ENCODE measurements around the gene LMTK3.

LMTK3 gene

DNA sequence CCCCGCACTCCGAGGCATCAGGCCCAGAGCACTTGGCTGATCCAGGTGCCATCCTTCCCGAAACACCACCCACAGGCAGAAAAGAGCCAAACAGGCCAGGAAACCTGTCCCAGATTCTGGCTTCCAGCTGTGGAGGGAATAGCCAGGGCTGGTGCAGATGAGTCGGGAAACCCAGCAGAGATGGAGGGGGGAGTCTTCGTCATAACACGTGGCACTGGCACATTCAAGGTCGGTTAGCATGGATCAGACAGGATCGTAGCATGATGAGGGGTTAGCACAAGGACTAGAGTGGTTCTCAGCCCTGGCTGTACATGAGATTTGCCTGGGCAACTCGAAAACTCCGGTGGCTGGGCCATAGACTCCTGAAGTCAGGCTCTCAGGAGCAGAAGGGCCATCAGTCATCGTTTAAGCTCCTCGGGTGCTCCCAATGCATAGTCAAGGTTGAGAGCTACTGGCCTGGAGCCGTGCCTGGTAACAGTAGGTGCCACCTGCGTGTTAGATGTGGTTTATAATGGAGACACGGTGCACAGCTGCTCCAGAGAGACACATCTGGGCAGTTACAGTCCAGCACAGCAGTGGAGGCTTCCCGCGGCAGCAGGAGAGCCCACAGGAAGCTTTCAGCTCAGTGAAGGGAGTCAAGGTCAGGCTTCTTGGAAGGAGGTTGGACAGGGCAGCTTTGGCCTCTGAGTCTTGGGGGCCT, 36.1 kb downstream of the LMTK3 start:
- no peak overlapping the region for H3K27ac ChIP-seq
- no peak for DNase-seq (ENCODE audit: low read depth, low spot score)

GRCh38 chr19:48474084-48474592, 37.5 kb downstream of the LMTK3 start:
- DNase-seq (ENCODE audit: low read depth, low spot score) = no peak

DNA sequence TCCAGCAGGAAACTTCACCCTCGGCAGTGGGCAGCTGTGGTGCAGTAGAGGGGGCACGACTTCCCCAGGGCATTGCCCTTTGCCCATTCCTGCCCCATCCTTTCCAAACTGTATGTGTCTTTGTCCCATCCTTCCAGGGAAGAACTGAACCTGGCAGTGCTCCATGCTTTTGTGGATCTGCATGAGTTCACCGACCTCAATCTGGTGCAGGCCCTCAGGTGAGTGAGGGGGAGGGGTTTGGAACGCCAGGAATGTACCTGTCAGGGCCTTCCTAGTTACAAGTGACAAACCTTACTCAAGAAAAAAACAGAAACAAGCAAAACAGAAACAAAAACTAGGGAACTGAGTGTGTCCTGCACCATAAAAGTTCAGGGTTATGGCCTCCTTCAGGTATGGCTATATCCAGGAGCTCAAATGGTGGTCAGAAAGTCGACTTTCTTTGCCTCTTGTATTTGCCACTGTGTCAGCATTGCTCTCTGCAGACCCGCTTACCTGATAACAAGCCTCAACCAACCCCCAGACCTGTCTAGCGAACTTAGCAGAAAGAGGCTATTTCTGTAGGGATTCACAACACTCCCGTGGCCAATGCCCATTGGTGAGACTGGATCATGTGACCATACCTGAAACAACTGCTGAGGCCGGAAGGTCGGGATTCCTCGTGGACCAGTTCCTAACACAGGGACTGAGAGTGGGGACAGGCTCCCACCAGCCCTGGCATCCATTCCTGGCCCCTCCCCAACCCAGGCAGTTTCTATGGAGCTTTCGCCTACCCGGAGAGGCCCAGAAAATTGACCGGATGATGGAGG, 38.3 kb downstream of the LMTK3 start:
- no peak overlapping the region for H3K27ac ChIP-seq
- DNase-seq (ENCODE audit: low read depth, low spot score) = no peak

More at GRCh38 chr19:48474084-48474592, 37.5 kb downstream of the LMTK3 start:
- no peak overlapping the region for H3K27ac ChIP-seq

GRCh38 chr19:48471836-48472235, 39.8 kb downstream of the LMTK3 start:
- no peak for DNase-seq (ENCODE audit: low read depth, low spot score)
- no peak overlapping the region for H3K27ac ChIP-seq

DNA sequence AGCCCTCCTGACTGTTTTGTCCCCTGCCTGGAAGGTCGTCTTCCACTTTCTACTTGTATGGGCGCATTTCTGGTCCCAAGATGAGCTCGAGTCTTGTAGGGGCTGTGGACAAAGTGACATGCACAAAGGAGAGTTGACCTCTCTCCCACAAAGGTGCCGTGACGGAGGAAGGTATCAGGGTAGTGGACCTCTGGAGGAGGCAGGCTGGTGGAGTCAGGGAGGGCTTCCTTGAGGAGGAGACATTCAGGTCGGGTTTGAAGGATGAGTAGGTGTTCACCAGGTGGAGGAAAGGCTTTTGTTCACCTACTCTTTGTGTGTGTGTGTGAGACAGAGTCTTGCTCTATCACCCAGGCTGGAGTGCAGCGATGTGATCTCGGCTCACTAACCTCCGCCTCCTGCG, 40.8 kb downstream of the LMTK3 start:
- no peak overlapping the region for H3K27ac ChIP-seq
- no peak for DNase-seq (ENCODE audit: low read depth, low spot score)

DNA sequence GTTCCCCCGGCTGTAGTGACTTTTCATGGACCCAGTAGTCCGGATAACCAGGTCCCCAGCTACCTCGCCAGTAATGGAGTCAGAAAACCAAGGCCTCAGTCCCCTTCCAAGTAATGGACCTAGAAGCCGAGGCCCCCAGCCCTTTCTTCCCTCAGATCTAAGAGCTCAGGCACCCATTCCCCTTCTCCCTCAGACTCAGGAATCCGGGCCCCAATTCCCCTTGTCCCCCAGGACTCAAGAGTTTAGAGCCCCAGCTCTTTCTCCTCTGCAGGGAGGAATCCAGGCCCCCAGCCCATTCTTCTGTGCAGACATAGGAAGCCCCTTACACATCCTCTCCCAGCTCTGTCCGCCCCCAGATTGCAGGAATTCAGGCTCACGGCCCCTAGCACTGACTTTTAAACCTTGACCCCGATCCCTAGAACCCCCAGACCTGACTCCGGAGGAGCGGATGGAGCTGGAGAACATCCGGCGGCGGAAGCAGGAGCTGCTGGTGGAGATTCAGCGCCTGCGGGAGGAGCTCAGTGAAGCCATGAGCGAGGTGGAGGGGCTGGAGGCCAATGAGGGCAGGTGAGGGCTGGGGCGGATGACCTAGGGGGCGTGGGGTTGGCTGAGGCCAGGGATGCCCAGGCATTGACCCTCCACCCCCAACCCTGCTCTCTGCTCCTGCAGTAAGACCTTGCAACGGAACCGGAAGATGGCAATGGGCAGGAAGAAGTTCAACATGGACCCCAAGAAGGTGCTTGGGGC, 41.5 kb downstream of the LMTK3 start:
- peak overlapping the region; percentile 94 for H3K27ac ChIP-seq
- DNase-seq (ENCODE audit: low read depth, low spot score) = no peak

DNA sequence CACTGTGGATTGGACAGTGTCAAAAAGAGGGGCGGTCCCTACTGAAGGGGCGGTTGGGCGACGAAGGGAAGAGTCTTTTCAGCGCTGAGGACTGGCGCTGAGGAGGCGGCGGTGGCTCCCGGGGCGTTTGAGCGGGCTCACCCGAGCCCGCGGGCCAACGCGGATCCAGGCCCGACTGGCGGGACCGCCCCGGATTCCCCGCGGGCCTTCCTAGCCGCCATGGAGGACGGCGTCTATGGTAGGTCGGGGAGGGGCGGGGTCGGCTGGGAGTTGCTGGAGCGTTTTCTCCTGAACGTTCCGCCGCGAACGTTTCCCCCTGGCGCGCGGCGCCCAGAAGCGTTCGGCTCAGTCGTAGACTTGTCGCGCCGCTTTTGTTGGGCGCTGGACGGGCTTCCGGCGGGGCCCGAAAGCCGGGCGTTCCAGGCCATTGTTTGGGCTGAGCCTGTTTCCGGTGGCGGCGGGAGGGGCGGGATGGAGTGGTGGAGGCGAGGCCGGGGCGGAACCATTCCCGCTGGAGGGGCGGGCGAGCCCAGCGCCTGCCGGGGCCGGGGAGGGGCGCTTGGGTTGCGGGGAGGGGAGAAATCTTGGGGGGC, 42.2 kb downstream of the LMTK3 start, which contains the start of gene CYTH2:
Gene CYTH2 (plus strand): TSS at position 81 of the 593 bp plus-strand sequence. CDS start 139 bp downstream, at position 220.
- H3K27ac ChIP-seq = peak within 1 kb of the TSS; percentile 94
- DNase-seq (ENCODE audit: low read depth, low spot score) = no peak

DNA sequence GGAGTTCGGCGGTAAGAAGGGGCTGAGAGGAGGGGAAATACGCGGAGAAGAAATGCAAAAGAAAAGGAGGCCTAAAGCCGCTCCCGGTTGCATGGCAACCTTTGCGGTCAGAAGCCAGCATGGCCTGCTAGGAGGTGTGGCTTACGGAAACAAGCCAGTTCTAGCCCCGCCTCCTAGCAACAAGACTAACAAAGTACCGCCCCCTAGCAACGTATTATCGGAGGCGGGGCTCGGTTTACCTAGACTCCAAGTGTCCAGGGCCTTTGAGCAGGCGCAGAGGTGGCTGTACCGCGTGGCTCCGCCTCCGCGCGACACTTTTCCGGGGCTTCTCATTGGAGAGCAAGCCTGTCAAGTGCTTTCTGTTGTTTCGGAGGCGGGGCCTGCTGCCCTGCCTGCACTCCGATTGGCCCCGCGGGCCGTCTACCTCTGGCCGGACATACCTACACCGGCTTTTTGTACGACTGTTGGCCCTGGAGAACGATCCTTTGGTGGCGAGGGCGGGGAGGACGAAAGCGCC, 42.8 kb downstream of the LMTK3 start:
- DNase-seq (ENCODE audit: low read depth, low spot score) = peak; percentile 99
- peak overlapping the region; percentile 94 for H3K27ac ChIP-seq

- no peak for DNase-seq (ENCODE audit: low read depth, low spot score)
- H3K27ac ChIP-seq = no peak overlapping the region
These were observed 44.9 kb downstream of the LMTK3 start for GRCh38 chr19:48466561-48467325.

- no peak overlapping the region for H3K27ac ChIP-seq
- DNase-seq (ENCODE audit: low read depth, low spot score) = no peak
These were observed 46.4 kb downstream of the LMTK3 start for GRCh38 chr19:48465215-48465614.

DNA sequence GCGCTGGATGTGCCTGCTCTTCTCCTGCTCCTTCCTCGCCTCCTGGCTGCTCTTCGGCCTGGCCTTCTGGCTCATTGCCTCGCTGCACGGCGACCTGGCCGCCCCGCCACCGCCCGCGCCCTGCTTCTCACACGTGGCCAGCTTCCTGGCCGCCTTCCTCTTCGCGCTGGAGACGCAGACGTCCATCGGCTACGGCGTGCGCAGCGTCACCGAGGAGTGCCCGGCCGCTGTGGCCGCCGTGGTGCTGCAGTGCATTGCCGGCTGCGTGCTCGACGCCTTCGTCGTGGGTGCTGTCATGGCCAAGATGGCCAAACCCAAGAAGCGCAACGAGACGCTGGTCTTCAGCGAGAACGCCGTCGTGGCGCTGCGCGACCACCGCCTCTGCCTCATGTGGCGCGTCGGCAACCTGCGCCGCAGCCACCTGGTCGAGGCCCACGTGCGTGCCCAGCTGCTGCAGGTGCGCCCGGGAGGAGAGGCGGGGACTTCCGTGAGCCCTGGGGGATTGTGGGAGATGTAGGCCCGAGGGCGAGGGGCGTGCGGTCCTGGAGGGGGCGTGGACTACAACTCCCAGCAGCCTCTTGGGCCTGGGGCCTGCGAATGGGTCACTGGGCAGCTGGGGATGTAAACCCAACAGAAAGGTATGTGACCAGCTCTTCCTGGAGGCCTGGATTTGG, 49.5 kb downstream of the LMTK3 start:
- no peak overlapping the region for H3K27ac ChIP-seq
- no peak for DNase-seq (ENCODE audit: low read depth, low spot score)

DNA sequence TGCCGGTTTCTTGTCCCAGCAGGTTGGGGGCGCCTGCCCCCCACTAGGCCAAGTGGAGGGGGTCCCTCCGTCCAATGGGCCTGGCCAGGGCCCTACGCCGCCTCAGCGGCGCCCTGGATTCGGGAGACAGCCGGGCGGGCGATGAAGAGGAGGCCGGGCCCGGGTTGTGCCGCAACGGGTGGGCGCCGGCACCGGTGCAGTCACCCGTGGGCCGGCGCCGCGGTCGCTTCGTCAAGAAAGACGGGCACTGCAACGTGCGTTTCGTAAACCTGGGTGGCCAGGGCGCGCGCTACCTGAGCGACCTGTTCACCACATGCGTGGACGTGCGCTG, 50.0 kb downstream of the LMTK3 start:
- no peak for DNase-seq (ENCODE audit: low read depth, low spot score)
- H3K27ac ChIP-seq = no peak overlapping the region

- DNase-seq (ENCODE audit: low read depth, low spot score) = no peak
- no peak overlapping the region for H3K27ac ChIP-seq
These were observed 53.6 kb downstream of the LMTK3 start for GRCh38 chr19:48458016-48458415.

DNA sequence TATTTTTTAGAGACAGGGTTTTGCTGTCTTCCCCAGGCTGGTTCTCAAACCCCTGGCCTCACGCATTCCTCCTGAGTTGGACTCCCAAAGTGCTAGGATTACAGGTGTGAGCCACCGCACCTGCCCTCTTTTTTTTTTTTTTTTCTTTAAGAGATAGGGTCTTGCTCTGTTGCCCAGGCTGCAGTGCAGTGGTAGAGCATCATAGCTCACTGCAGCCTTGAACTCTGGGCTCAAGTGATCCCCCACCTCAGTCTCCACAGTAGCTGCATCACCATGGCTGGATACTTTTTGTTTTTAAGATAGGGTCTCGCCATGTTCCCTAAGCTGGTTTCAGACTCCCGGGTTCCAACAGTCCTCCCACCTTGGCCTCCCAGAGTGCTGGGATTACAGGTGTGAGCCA, 54.8 kb downstream of the LMTK3 start:
- DNase-seq (ENCODE audit: low read depth, low spot score) = no peak

DNA sequence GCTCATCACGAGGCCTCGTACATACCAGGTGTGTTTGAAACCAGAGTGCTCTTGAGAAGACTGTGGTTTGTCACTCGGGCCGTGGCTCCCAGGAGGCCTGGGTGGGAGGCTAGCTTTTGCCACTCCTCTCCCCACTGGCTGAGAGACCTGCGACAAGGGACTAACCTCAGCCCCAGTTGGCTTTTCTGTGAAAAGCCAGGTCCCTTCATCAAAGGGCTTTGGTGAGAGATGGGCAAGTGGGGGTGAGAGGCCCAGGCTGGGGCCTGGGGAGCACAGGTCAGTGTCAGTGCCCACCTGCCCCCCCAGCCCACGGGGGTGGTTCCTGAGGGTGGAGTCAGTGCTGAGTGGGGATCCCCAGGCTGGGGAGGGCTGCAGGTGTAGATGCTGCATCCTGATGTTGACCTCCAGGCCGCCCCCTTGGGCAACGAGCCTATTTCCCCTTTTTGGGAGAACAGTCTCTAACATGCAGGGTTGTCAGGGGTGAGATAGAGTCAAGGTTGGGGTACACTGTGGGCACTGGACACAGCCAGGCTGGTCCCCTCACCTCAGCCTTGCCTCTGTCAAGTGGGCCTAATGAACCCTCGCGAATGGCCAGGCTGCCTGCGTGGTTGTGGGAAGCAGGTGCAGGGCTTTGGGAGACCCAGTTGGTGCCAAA, 55.6 kb downstream of the LMTK3 start:
- no peak overlapping the region for H3K27ac ChIP-seq
- DNase-seq (ENCODE audit: low read depth, low spot score) = no peak

More for the DNA sequence above, 54.8 kb downstream of the LMTK3 start:
- H3K27ac ChIP-seq = no peak overlapping the region

GRCh38 chr19:48455171-48455907, 56.3 kb downstream of the LMTK3 start, which contains the start of gene KCNJ14:
Gene KCNJ14, plus strand, starts transcription at chr19:48455574. Its CDS starts 6,151 bp downstream, at chr19:48461725.
- H3K27ac ChIP-seq = no peak within 1 kb of the TSS
- DNase-seq (ENCODE audit: low read depth, low spot score) = no peak

DNA sequence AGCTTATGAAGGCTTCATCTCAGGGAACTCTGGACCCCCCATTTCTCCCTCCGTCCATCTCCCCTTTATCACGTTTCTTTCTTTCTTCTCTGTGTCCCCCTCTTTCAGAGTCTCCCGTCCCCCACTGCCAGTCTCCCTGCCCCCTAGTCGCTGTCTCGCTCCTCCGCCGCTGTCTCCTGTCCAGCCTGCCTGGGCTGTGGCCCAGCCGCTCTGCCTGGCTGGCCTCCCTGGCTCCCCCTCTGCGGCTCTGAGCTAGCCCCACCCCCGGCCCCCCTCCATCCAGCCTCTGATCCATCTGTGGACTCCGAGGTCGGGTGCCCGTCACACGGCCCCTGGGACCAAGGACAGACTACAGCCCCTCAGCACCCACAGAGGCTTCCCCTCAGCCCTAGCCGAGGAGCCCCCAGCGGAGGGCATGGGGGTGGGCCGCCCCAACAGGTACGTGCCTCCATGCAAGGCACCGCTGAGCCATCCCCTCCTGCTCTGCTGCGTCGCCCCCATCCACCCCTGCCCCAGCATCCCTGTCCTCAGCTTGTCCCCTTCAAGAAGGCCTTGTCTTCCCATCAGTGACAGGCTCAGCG, 57.4 kb downstream of the LMTK3 start:
- H3K27ac ChIP-seq = no peak overlapping the region
- no peak for DNase-seq (ENCODE audit: low read depth, low spot score)

Measured in epithelial cell of prostate (primary cell).